Activated CD8-positive, alpha-beta memory T cell treated with anti-CD3 and anti-CD28 coated beads, Interleukin-2, amount 10 ng/mL, durations not matched to agents 7 days and 5 days (primary cell): ENCODE data around the gene TMEM179. TPM values are rescaled to one million over a fixed set of nuclear protein-coding genes. Genes with fewer than 3 reads are reported as not detected.

Experiments
- ATAC-seq: fragments of 150-1000 bp; cut with Tn5 transposase; one replicate; pipeline ENCODE4 v1.10.0; 2021; ENCODE audit warnings: moderate library complexity
- CTCF ChIA-PET: fragments of 350-600 bp; sonication (Branson Sonifier 250); formaldehyde crosslinking; loops from one replicate; lab custom pipeline; 2021; ENCODE audit warnings: antibody characterized with exemption; lab: Charles Lee
- DNase-seq: peaks from one replicate; pipeline ENCODE4 v3.0.0-alpha.2; 2020
- H3K27ac Mint-ChIP-seq: one replicate; pipeline ENCODE4 v1.8.0; 2021; ENCODE audit warnings: mild to moderate bottlenecking, mixed read lengths
- H3K27me3 Mint-ChIP-seq: one replicate; pipeline ENCODE4 v1.8.0; 2021; ENCODE audit warnings: mixed read lengths
- H3K36me3 Mint-ChIP-seq: one replicate; pipeline ENCODE4 v1.8.0; 2021; ENCODE audit warnings: mild to moderate bottlenecking, mixed read lengths
- H3K4me1 Mint-ChIP-seq: one replicate; pipeline ENCODE4 v1.8.0; 2021; ENCODE audit warnings: mixed read lengths
- H3K4me3 Mint-ChIP-seq: one replicate; pipeline ENCODE4 v1.8.0; 2021; ENCODE audit warnings: mild to moderate bottlenecking, moderate library complexity, mixed read lengths
- H3K9me3 Mint-ChIP-seq: one replicate; pipeline ENCODE4 v1.8.0; 2022; ENCODE audit warnings: low read depth, mixed read lengths
- total RNA-seq, 2 experiments: library from RNA; stranded (reverse); gene quantifications; one replicate each; pipeline ENCODE4 v1.2.3, GENCODE V29; 2021

The TMEM179 gene
- total RNA-seq, 2 experiments from 2014 or later: not detected

- Mint-ChIP-seq H3K9me3 (no peaks in the 10 kb centered on the region), H3K27ac (no peak overlapping the region), H3K27me3 (peaks cover 4% of the 10 kb centered on the region), H3K4me1 (no peaks in the 10 kb centered on the region), H3K36me3 (no peaks in the 10 kb centered on the region), H3K4me3 (no peak overlapping the region)
- ATAC-seq (no peak), DNase-seq (no peak)
- CTCF ChIA-PET: no interaction called here
Measured at GRCh38 chr14:104634138-104634760, 29.7 kb upstream of the TMEM179 start.

- CTCF ChIA-PET: no interaction called here
- Mint-ChIP-seq H3K4me1 (no peaks in the 10 kb centered on the region), H3K27ac (no peak overlapping the region), H3K4me3 (no peak overlapping the region), H3K36me3 (no peaks in the 10 kb centered on the region), H3K27me3 (peaks cover 4% of the 10 kb centered on the region), H3K9me3 (peaks cover 2% of the 10 kb centered on the region)
- ATAC-seq: no peak
- DNase-seq: no peak
Measured at GRCh38 chr14:104633276-104634137, 28.9 kb upstream of the TMEM179 start.

DNA sequence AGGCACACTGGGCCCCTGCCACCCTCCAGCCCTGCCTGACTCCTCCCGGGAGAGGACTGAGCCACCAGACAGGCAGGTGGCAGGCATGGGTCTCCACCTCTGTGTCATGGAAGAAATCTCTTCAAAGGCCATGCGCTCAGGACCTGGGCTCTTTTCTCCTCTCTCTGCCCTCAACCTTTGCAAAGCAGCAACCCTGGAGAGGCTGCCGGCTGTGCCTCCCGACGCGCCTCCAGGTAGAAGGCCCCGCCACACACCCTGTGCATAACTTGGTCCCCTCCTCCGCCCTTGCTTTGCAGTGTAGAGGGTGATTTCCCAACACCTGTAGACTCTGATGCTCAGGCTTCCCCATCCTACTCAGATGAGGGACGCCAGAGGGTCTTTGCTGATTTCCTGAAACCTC lies 28.2 kb upstream of the TMEM179 start:
- no peak for ATAC-seq
- Mint-ChIP-seq H3K9me3 (peaks cover 2% of the 10 kb centered on the region), H3K4me3 (no peak overlapping the region), H3K27me3 (peaks cover 4% of the 10 kb centered on the region), H3K27ac (no peak overlapping the region), H3K36me3 (no peaks in the 10 kb centered on the region), H3K4me1 (no peaks in the 10 kb centered on the region)
- CTCF ChIA-PET: no interaction called here
- no peak for DNase-seq

DNA sequence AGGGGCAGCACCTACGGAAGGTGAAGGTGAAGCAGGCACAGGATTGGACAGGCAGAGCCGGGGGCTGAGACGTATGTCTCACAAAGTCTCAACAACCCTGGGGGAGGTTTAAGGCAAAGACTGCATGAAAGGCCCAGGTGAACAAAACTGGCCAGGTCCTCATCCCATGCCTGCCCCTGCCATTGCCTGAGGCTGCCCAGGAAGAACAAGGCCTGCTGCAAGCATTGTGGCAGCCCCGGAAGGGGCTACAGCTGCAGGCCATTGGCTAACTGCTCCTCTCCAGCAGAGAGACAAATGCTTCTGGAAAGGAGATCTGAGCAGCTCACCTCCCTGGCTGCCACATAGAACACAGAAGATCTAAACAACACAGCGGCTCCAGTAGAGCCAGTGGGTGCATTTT lies 20.4 kb upstream of the TMEM179 start:
- Mint-ChIP-seq H3K27me3 (peaks cover 12% of the 10 kb centered on the region), H3K4me3 (no peak overlapping the region), H3K36me3 (no peaks in the 10 kb centered on the region), H3K9me3 (peaks cover 5% of the 10 kb centered on the region), H3K4me1 (no peaks in the 10 kb centered on the region), H3K27ac (no peak overlapping the region)
- ATAC-seq (no peak), DNase-seq (no peak)
- CTCF ChIA-PET: no interaction called here

DNA sequence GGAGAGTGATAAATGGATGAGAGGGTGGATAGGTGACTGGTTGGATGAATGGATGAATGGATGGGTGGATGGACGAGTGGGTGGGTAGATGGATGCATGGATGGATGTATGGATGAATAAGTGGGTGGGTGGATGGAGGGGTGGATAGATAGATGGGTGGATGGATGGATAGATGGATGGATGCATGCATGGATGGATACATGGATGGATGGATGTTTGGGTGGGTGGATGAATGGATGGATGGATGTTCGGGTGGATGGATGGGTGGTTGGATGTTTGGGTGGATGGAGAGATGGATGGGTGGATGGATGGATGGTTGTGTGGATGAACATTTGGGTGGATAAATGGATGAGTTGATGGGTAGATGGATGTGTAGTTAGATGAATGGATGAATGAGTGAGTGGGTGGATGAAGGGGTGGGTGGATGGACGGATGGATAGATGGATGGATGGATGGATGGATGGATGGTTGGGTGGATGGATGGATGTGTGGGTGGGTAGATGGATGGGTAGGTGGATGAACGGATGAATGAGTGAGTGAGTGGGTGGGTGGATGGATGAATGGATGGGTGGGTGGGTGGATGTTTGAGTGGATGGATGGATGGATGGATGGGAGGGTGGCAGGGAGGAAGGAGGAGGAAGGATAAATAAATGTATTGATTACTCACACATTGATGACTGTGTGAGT lies 9.7 kb upstream of the TMEM179 start:
- Mint-ChIP-seq H3K27me3 (peaks cover 16% of the 10 kb centered on the region), H3K4me3 (no peak overlapping the region), H3K9me3 (no peaks in the 10 kb centered on the region), H3K4me1 (no peaks in the 10 kb centered on the region), H3K36me3 (no peaks in the 10 kb centered on the region), H3K27ac (no peak overlapping the region)
- DNase-seq: no peak
- CTCF ChIA-PET: no interaction called here
- no peak for ATAC-seq

- CTCF ChIA-PET: no interaction called here
- Mint-ChIP-seq H3K27ac (no peak overlapping the region), H3K9me3 (no peaks in the 10 kb centered on the region), H3K4me1 (no peaks in the 10 kb centered on the region), H3K4me3 (no peak overlapping the region), H3K36me3 (no peaks in the 10 kb centered on the region), H3K27me3 (peaks cover 17% of the 10 kb centered on the region)
- no peak for DNase-seq
- ATAC-seq: no peak
Measured at GRCh38 chr14:104611881-104612280, 7.3 kb upstream of the TMEM179 start.

- Mint-ChIP-seq H3K4me3 (no peak overlapping the region), H3K9me3 (no peaks in the 10 kb centered on the region), H3K27me3 (peaks cover 23% of the 10 kb centered on the region), H3K27ac (no peak overlapping the region), H3K4me1 (no peaks in the 10 kb centered on the region), H3K36me3 (no peaks in the 10 kb centered on the region)
- CTCF ChIA-PET: no interaction called here
- ATAC-seq (no peak), DNase-seq (no peak)
Measured at GRCh38 chr14:104610749-104611310, 6.3 kb upstream of the TMEM179 start.

DNA sequence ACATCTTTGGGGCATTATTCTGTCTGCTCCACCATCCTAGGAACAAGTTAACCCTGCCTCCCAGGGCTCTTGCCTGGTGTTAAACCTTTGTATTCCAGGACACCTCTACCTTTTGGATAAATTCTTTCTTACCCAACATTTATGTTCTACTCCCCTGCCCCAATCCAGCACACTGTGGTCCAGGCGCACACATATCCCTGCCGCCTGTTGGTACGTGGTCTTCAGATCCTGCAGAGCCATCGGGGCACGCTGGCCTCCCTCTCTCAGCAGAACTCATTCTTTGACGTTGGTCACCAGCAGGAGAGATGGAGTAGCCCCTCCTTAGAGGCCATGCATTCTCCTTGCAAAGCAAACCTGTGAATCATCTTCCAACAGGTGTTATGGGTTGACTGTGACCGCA lies 5.1 kb upstream of the TMEM179 start:
- Mint-ChIP-seq H3K4me3 (no peak overlapping the region), H3K27ac (no peak overlapping the region), H3K4me1 (no peaks in the 10 kb centered on the region), H3K9me3 (no peaks in the 10 kb centered on the region), H3K27me3 (peaks cover 33% of the 10 kb centered on the region), H3K36me3 (no peaks in the 10 kb centered on the region)
- DNase-seq (no peak), ATAC-seq (no peak)
- CTCF ChIA-PET: no interaction called here

DNA sequence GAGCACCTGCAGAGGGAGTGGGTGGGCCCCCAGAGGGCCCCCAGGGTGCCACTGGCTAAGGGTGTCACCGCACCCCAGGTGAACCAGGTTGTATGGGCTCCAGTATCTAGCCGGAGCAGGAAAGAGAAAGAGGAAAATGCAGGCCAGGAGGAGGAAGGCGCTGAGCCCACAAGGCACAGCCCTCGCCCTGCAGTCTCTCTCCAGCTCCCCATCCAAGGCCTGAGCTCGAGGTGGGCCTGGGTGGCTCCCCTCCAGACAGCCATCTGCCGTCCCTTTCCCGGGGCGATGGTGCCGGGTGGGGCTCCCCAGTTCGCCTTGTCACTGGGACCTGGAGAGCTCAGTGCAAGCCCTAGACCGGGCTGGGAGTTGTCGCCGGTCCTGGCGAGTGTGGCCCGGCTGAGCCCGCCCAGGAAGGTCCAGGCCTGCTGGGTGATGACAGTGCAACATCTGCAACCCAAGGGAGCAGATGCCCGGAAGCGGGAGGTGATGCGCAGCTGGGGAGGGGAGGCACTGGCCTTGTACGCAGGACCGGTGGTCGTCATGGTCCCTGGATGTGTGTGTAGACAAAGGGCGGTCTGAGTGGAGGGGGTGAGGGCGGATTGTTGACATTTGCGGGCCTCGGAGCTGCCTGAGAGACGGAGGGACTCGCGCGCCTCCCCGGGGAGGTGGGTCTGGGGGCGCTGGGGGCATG lies 716 bp downstream of the TMEM179 start:
- H3K4me3 Mint-ChIP-seq: no peak overlapping the region

GRCh38 chr14:104602933-104603325 lies 1.6 kb downstream of the TMEM179 start:
- DNase-seq: no peak
- no peak overlapping the region for H3K27ac Mint-ChIP-seq
- no peaks in the 10 kb centered on the region for H3K4me1 Mint-ChIP-seq
- H3K9me3 Mint-ChIP-seq: no peaks in the 10 kb centered on the region
- CTCF ChIA-PET: no interaction called here
- no peaks in the 10 kb centered on the region for H3K36me3 Mint-ChIP-seq
- peaks cover 43% of the 10 kb centered on the region for H3K27me3 Mint-ChIP-seq
- no peak overlapping the region for H3K4me3 Mint-ChIP-seq
- no peak for ATAC-seq

More for the DNA sequence above, 716 bp downstream of the TMEM179 start:
- no peak for DNase-seq
- H3K36me3 Mint-ChIP-seq: no peaks in the 10 kb centered on the region
- H3K27me3 Mint-ChIP-seq: peaks cover 43% of the 10 kb centered on the region
- H3K9me3 Mint-ChIP-seq: no peaks in the 10 kb centered on the region
- CTCF ChIA-PET: no interaction called here
- H3K27ac Mint-ChIP-seq: no peak overlapping the region
- ATAC-seq: no peak
- H3K4me1 Mint-ChIP-seq: no peaks in the 10 kb centered on the region

DNA sequence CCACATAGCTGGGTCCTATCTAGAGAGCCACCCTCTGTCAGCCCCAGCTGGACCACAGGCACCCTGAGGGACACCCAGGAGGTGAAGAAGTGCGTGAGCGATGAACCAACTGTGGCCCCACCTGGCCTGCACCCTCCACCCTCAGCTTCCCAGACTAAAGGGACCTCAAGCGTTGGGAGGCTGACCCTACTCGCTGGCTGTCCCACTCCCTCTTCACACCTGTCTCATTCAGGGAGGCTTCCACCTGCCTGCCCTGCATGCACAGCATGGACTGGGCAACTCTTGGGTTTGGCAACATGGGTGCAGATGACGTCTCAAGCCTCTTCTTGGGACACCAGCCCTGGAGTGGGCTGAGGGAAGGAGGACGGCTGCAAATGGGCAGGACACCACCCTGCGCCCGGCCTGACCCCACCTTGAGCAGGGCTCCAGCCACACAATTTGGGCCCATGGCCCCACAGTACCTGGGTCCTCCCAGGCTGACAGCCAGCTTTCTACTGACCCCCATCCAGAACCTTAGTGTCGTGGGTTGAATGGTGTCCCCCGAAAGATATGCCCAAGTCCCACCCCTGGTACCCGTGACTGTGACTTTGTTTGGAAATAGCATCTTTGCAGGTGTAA lies 2.1 kb downstream of the TMEM179 start:
- Mint-ChIP-seq H3K27ac (no peak overlapping the region), H3K27me3 (peaks cover 39% of the 10 kb centered on the region), H3K36me3 (no peaks in the 10 kb centered on the region), H3K9me3 (no peaks in the 10 kb centered on the region), H3K4me1 (no peaks in the 10 kb centered on the region), H3K4me3 (no peak overlapping the region)
- ATAC-seq (no peak), DNase-seq (no peak)
- CTCF ChIA-PET: no interaction called here

- Mint-ChIP-seq H3K4me1 (no peaks in the 10 kb centered on the region), H3K27me3 (peaks cover 34% of the 10 kb centered on the region), H3K4me3 (no peak overlapping the region), H3K9me3 (no peaks in the 10 kb centered on the region), H3K36me3 (no peaks in the 10 kb centered on the region), H3K27ac (no peak overlapping the region)
- DNase-seq: no peak
- no peak for ATAC-seq
- CTCF ChIA-PET: no interaction called here
Measured at GRCh38 chr14:104601786-104602185, 2.8 kb downstream of the TMEM179 start.

DNA sequence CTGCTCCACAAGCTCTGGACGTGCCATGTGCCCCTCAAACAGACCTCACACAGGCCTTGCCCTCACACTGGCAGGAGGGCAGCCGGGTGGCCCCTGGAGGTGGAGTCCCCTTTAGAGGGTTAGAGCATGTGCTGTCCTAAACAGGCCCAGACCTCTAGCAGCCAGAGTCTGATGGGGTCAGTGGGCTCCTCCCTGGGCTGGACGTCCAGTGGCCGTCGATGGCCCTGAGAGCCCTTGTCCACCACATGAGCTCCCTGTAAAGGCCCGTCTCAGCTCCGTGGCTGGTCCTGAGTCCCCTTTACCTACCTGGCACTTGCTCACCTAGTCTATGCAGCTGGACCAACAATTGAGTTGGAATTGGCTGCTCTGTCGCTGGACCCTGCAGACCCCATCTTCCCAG lies 3.8 kb downstream of the TMEM179 start:
- Mint-ChIP-seq H3K4me3 (no peak overlapping the region), H3K27ac (no peak overlapping the region), H3K9me3 (no peaks in the 10 kb centered on the region), H3K4me1 (no peaks in the 10 kb centered on the region), H3K27me3 (peaks cover 26% of the 10 kb centered on the region), H3K36me3 (no peaks in the 10 kb centered on the region)
- CTCF ChIA-PET: no interaction called here
- ATAC-seq (no peak), DNase-seq (no peak)
